Small intestine (tissue), 7 donors: ENCODE results near the gene PHLDB1. TPM values are rescaled to one million over a fixed set of nuclear protein-coding genes. Genes with fewer than 3 reads are reported as not detected.

Experiments
- DNase-seq, 2 donors: peaks; one replicate each; pipeline versions ENCODE4 v3.0.0 to v3.0.0-alpha.2; 2013
- FAIRE-seq: peaks from 2 replicates; lab custom pipeline; 2012; peaks lifted over from hg19 to GRCh38; lab: Jason Lieb, UNC
- H3K27ac ChIP-seq, 3 donors: one replicate each; pipeline ENCODE4 v1.5.1; 2013; ENCODE audit warnings: low read length in 2 of 3, mild to moderate bottlenecking in 2 of 3, control low read depth in 1 of 3, inconsistent platforms in 1 of 3, low read depth in 1 of 3, moderate library complexity in 1 of 3
- H3K27me3 ChIP-seq, 3 donors: one replicate each; pipeline ENCODE4 v1.6.1; 2013; ENCODE audit warnings: low read length in 3 of 3, inconsistent platforms in 1 of 3; ENCODE audit not compliant: control insufficient read depth in 3 of 3, insufficient read depth in 3 of 3
- H3K36me3 ChIP-seq, 3 donors: one replicate each; pipeline ENCODE4 v1.6.1; 2013; ENCODE audit warnings: low read length in 3 of 3, inconsistent platforms in 1 of 3, low read depth in 1 of 3, mild to moderate bottlenecking in 1 of 3, moderate library complexity in 1 of 3; ENCODE audit not compliant: control insufficient read depth in 3 of 3, insufficient read depth in 2 of 3
- H3K4me1 ChIP-seq, 3 donors: one replicate each; pipeline ENCODE4 v1.6.1; 2013; ENCODE audit warnings: low read length in 2 of 3, inconsistent platforms in 1 of 3, low read depth in 1 of 3, mild to moderate bottlenecking in 1 of 3, moderate library complexity in 1 of 3; ENCODE audit not compliant: control insufficient read depth in 3 of 3, insufficient read depth in 2 of 3
- H3K4me3 ChIP-seq, 3 donors: one replicate each; pipeline ENCODE4 v1.5.1; 2013; ENCODE audit warnings: low read length in 3 of 3, control low read depth in 1 of 3, inconsistent platforms in 1 of 3, low read depth in 1 of 3, mild to moderate bottlenecking in 1 of 3, moderate library complexity in 1 of 3
- H3K9me3 ChIP-seq, 2 donors: one replicate each; pipeline ENCODE4 v1.6.1; 2013; ENCODE audit warnings: low read depth in 1 of 2, low read length in 1 of 2; ENCODE audit not compliant: control insufficient read depth in 2 of 2, insufficient read depth in 1 of 2
- WGBS, 3 donors: extraction: QIAGEN DNeasy Blood & Tissue Kit; methylation state at CpG; one replicate each; pipeline ENCODE4 v1.1.7; 2013; 5-methylcytosine and 5-hydroxymethylcytosine counted together
- polyA plus RNA-seq, 4 donors: library from polyadenylated mRNA; stranded (reverse) in 3 of 4; unstranded in 1 of 4; fragments of 200-250 nt in 3 of 4; fragments of 120-200 nt in 1 of 4; gene quantifications; one replicate each; pipeline versions ENCODE4 v1.2.1 to v1.2.3, GENCODE V29; 2013
- donor health status: healthy with polysubstance abuse.
- donor health status: control.
- donor health status: control.
- donor health status: Bipolar disorder and iron deficiency.
- donor health status: healthy.

The PHLDB1 gene
- polyA plus RNA-seq, 4 donors = 14.1 to 30.7 (median 21.9) TPM

GRCh38 chr11:118658429-118659313, 51.3 kb downstream of the PHLDB1 start:
- WGBS, 3 donors = 50 to 61% (median 55%) methylated on average over 14 to 16 of the region's 16 CpGs
- Histone ChIP-seq H3K36me3 (peaks cover 0 to 63% (median 0%) of the 10 kb centered on the region in 3 donors), H3K27me3 (no peaks in the 10 kb centered on the region), H3K9me3 (no peaks in the 10 kb centered on the region), H3K27ac (peak overlapping the region in 1 of 3 donors; percentile 0), H3K4me3 (no peak overlapping the region), H3K4me1 (peaks cover 0 to 23% (median 3%) of the 10 kb centered on the region in 3 donors)
- DNase-seq (no peak), FAIRE-seq (no peak)

- no peaks in the 10 kb centered on the region for H3K27me3 ChIP-seq
- H3K27ac ChIP-seq = peak overlapping the region in 1 of 3 donors; percentile 0
- no peak overlapping the region for H3K4me3 ChIP-seq
- H3K9me3 ChIP-seq = no peaks in the 10 kb centered on the region
- WGBS, 3 donors = 9 to 18% (median 13%) methylated on average over 25 to 26 of the region's 26 CpGs
- FAIRE-seq (no peak), DNase-seq (peak; percentile 85 to 92)
- peaks cover 0 to 59% (median 0%) of the 10 kb centered on the region in 3 donors for H3K36me3 ChIP-seq
- H3K4me1 ChIP-seq = peaks cover 0 to 23% (median 3%) of the 10 kb centered on the region in 3 donors
These were observed 52.0 kb downstream of the PHLDB1 start for GRCh38 chr11:118659314-118659952.

GRCh38 chr11:118659953-118660680, 52.7 kb downstream of the PHLDB1 start:
- Histone ChIP-seq H3K36me3 (peaks cover 0 to 59% (median 0%) of the 10 kb centered on the region in 3 donors), H3K4me3 (no peak overlapping the region), H3K27me3 (no peaks in the 10 kb centered on the region), H3K4me1 (peaks cover 0 to 23% (median 3%) of the 10 kb centered on the region in 3 donors), H3K9me3 (no peaks in the 10 kb centered on the region), H3K27ac (no peak overlapping the region)
- peak in 1 of 2 donors; percentile 29 for DNase-seq
- WGBS, 3 donors = 54 to 72% (median 70%) methylated on average over 14 of the region's 14 CpGs
- no peak for FAIRE-seq

GRCh38 chr11:118660681-118661424, 53.4 kb downstream of the PHLDB1 start:
- DNase-seq = peak; percentile 24 to 29
- peaks cover 0 to 23% (median 3%) of the 10 kb centered on the region in 3 donors for H3K4me1 ChIP-seq
- no peaks in the 10 kb centered on the region for H3K9me3 ChIP-seq

GRCh38 chr11:118661425-118662301, 54.2 kb downstream of the PHLDB1 start:
- H3K36me3 ChIP-seq = peaks cover 0 to 47% (median 0%) of the 10 kb centered on the region in 3 donors
- DNase-seq = no peak
- no peak overlapping the region for H3K27ac ChIP-seq
- no peak for FAIRE-seq
- peaks cover 0 to 23% (median 3%) of the 10 kb centered on the region in 3 donors for H3K4me1 ChIP-seq
- H3K27me3 ChIP-seq = no peaks in the 10 kb centered on the region
- no peak overlapping the region for H3K4me3 ChIP-seq
- no peaks in the 10 kb centered on the region for H3K9me3 ChIP-seq
- 82 to 91% (median 88%) methylated on average over 19 of the region's 19 CpGs for WGBS, 3 donors

More at GRCh38 chr11:118660681-118661424, 53.4 kb downstream of the PHLDB1 start:
- H3K27ac ChIP-seq = no peak overlapping the region
- H3K4me3 ChIP-seq = no peak overlapping the region
- H3K27me3 ChIP-seq = no peaks in the 10 kb centered on the region
- H3K36me3 ChIP-seq = peaks cover 0 to 54% (median 0%) of the 10 kb centered on the region in 3 donors
- FAIRE-seq = no peak
- WGBS, 3 donors = 33 to 66% (median 57%) methylated on average over 7 of the region's 7 CpGs

DNA sequence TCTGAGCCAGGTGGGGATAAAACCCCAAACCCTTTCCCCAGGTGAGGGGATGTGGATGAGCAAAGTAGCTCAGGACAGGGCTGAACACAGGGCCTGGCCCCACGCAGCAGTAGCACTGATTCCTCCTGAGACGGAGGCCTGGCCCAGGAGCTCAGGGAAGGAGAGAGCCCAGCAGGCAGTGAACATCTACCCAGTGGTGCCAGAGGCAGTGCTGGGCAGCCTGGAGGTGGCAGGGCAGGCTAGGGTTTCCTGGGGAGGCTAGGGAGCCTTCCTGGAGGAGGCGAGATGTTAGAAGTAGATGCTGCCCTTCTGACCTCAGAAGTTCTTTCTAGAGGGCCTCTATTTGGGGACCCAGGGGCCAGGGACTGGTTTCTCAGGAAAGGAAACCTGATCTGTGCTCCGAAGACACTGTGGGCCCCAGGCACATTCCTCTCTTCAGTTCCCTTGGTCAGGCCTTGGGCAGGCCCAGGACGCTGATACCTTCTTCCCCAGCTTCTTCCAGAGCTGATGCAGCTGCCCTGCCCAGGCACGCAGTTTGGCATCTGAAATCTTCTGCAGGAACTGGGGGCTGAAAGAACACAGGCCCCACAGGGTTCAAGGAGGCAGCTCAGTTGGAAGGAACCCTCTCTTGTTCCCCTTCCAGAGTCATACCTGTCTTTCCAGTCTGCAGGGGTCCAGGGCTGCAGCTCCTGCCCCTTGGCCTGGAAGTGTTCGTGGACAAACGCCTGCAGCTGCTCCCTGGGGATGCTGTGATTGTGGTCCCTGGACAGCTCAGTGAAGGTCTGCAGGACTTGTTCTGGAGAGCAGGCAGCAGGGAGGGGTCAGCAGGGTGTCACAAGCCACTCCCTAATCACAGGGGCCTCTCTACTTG, 55.2 kb downstream of the PHLDB1 start:
- FAIRE-seq (no peak), DNase-seq (no peak)
- Histone ChIP-seq H3K4me3 (no peak overlapping the region), H3K27ac (no peak overlapping the region), H3K4me1 (peaks cover 0 to 23% (median 3%) of the 10 kb centered on the region in 3 donors), H3K27me3 (no peaks in the 10 kb centered on the region), H3K9me3 (no peaks in the 10 kb centered on the region), H3K36me3 (peaks cover 0 to 38% (median 0%) of the 10 kb centered on the region in 3 donors)
- 82 to 88% (median 87%) methylated on average over 8 of the region's 8 CpGs for WGBS, 3 donors
